Neural cell (in vitro differentiated cells): Measurements from ENCODE around the gene KDM4E. TPM values are rescaled to one million over a fixed set of nuclear protein-coding genes. Genes with fewer than 3 reads are reported as not detected.

Experiments used
- H2AFZ ChIP-seq: fragments of 200-600, 300-800 bp; sonication (generic), shearing (Covaris generic); 2 replicates; pipeline ENCODE4 v1.6.0; 2014; ENCODE audit warnings: low read depth, mild to moderate bottlenecking, antibody characterized with exemption, low read length, moderate library complexity
- H3F3A ChIP-seq: fragments of 200-600 bp; shearing (Covaris generic); 2 replicates; pipeline ENCODE4 v1.6.1; 2016; ENCODE audit warnings: mild to moderate bottlenecking, moderate library complexity, mixed read lengths, antibody characterized with exemption, low read length; ENCODE audit not compliant: insufficient read depth, poor library complexity, severe bottlenecking
- H3K27ac ChIP-seq: fragments of 200-600, 300-800 bp; sonication (generic), shearing (Covaris generic); 2 replicates; pipeline ENCODE4 v1.5.1; 2014; ENCODE audit warnings: mild to moderate bottlenecking, low read length, moderate library complexity
- H3K27me3 ChIP-seq: fragments of 300-800, 200-600 bp; sonication (generic), shearing (Covaris generic); 2 replicates; pipeline ENCODE4 v1.6.0; 2014; ENCODE audit warnings: mild to moderate bottlenecking, low read depth, low read length, moderate library complexity; ENCODE audit not compliant: insufficient read depth
- H3K36me3 ChIP-seq: fragments of 300-800, 200-600 bp; sonication (generic), shearing (Covaris generic); 2 replicates; pipeline ENCODE4 v1.5.1; 2014; ENCODE audit warnings: mild to moderate bottlenecking, antibody characterized with exemption, low read length, moderate library complexity; ENCODE audit not compliant: insufficient read depth
- H3K4me2 ChIP-seq: fragments of 300-800, 200-600 bp; sonication (generic), shearing (Covaris generic); 2 replicates; pipeline ENCODE4 v1.6.0; 2014; ENCODE audit warnings: mild to moderate bottlenecking, low read length
- H3K4me3 ChIP-seq: fragments of 300-800, 200-600 bp; sonication (generic), shearing (Covaris generic); 2 replicates; pipeline ENCODE4 v1.5.1; 2014; ENCODE audit warnings: mild to moderate bottlenecking, low read length, moderate library complexity
- H3K79me2 ChIP-seq: fragments of 200-600 bp; shearing (Covaris generic); replicated peaks from 2 replicates; pipeline ENCODE4 v1.6.0; 2014; ENCODE audit warnings: mild to moderate bottlenecking, low read length, moderate library complexity; ENCODE audit not compliant: insufficient read depth
- H3K9ac ChIP-seq: fragments of 300-800, 200-600 bp; sonication (generic), shearing (Covaris generic); 2 replicates; pipeline ENCODE4 v1.6.1; 2016; ENCODE audit warnings: mild to moderate bottlenecking, low read length, mixed read lengths
- H3K9me2 ChIP-seq: fragments of 200-600 bp; shearing (Covaris generic); 2 replicates; pipeline ENCODE4 v1.6.1; 2016; ENCODE audit warnings: mild to moderate bottlenecking, low read length, mixed read lengths; ENCODE audit not compliant: insufficient read depth
- H3K9me3 ChIP-seq: fragments of 200-600, 300-800 bp; sonication (generic), shearing (Covaris generic); 2 replicates; pipeline ENCODE4 v1.6.1; 2016; ENCODE audit warnings: mild to moderate bottlenecking, mixed run types, low read length, moderate library complexity, mixed read lengths
- H4K20me1 ChIP-seq: fragments of 200-600 bp; shearing (Covaris generic); 2 replicates; pipeline ENCODE4 v1.6.1; 2016; ENCODE audit warnings: mild to moderate bottlenecking, mixed run types; ENCODE audit not compliant: insufficient read depth
- CTCF ChIP-seq: fragments of 450-650 bp; IDR thresholded peaks from 2 replicates; pipeline ENCODE4 v1.5.1; 2014; ENCODE audit warnings: antibody characterized with exemption, mild to moderate bottlenecking, moderate library complexity; ENCODE audit not compliant: poor library complexity, severe bottlenecking
- EP300 ChIP-seq: fragments of 450-650 bp; conservative IDR thresholded peaks from 2 replicates; pipeline ENCODE4 v1.6.1; 2014; ENCODE audit warnings: antibody characterized with exemption, mild to moderate bottlenecking, moderate library complexity; ENCODE audit not compliant: poor library complexity, severe bottlenecking
- EZH2 ChIP-seq: fragments of 200-600, 300-800 bp; shearing (Covaris generic), sonication (generic); IDR thresholded peaks from 2 replicates; pipeline ENCODE4 v1.6.1; 2014; ENCODE audit warnings: antibody characterized with exemption, low read length, borderline replicate concordance, mild to moderate bottlenecking; ENCODE audit not compliant: insufficient read depth, poor library complexity, severe bottlenecking
- MXI1 ChIP-seq: fragments of 450-650 bp; conservative IDR thresholded peaks from 2 replicates; pipeline ENCODE4 v1.6.1; 2014; ENCODE audit warnings: antibody characterized with exemption, mild to moderate bottlenecking; ENCODE audit not compliant: poor library complexity, severe bottlenecking
- POLR2AphosphoS5 ChIP-seq: IDR thresholded peaks from 2 replicates; pipeline ENCODE4 v1.6.1; 2012
- RAD21 ChIP-seq: fragments of 450-650 bp; conservative IDR thresholded peaks from 2 replicates; pipeline ENCODE4 v1.6.1; 2014; ENCODE audit warnings: antibody characterized with exemption, mild to moderate bottlenecking, moderate library complexity
- REST ChIP-seq: IDR thresholded peaks from 2 replicates; pipeline ENCODE4 v1.6.1; 2012; ENCODE audit warnings: borderline replicate concordance
- SMC3 ChIP-seq: fragments of 450-650 bp; conservative IDR thresholded peaks from 2 replicates; pipeline ENCODE4 v1.6.1; 2014; ENCODE audit warnings: antibody characterized with exemption, mild to moderate bottlenecking, moderate library complexity; ENCODE audit not compliant: poor library complexity
- TAF1 ChIP-seq: IDR thresholded peaks from 2 replicates; pipeline ENCODE4 v1.6.1; 2012; ENCODE audit warnings: low read depth
- polyA plus RNA-seq: library from polyadenylated mRNA; depleted of rRNA; stranded (reverse); fragments of >200 nt; gene quantifications from 2 replicates; pipeline ENCODE4 v1.2.3, GENCODE V29; 2014

Gene KDM4E
- polyA plus RNA-seq, 1 donor from 2014 or later = not detected

DNA sequence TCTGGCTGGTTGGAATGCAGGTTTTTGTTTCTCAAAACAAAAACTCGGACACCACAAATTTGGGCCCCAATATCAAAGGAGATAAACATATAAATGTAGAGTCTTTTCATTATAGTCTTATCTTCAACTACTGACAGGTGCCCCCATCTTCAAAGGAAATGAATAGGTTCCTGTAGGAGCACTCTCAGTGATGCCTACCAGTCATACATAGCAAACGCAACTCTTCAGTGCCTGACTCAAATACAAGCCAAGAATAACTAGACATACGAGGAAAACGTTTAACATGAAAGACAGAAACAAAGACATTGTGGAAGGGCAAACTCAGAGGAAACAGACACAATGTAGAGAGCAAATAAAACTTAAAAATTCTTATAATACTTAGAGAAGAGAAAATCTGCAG is 37.7 kb upstream of the KDM4E start:
- H3K27me3 ChIP-seq = no peaks in the 10 kb centered on the region

DNA sequence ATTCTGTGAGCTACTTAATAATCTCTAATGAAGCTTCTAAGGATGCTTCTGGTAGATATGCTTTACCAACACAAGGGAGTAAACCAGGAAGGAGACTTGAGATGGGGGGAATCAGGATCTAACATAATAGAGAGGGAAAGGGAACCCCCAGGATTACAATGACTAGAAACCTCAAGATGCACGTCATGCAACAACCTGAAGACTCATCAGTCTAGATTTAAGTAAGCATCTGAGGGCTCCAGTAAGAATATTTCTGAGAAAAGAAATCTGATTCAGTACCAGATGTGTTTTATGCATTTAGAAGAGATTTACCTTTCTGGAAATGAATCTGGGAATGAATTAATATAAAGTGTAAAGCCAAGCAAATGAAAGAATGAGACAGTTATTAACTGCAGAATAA is 36.3 kb upstream of the KDM4E start:
- Histone ChIP-seq H3K4me2 (no peak overlapping the region), H2AFZ (no peak overlapping the region), H3K27me3 (no peaks in the 10 kb centered on the region), H3K4me3 (no peak overlapping the region), H4K20me1 (no peaks in the 10 kb centered on the region), H3F3A (no peaks in the 10 kb centered on the region), H3K27ac (no peak overlapping the region), H3K9me3 (no peaks in the 10 kb centered on the region), H3K79me2 (no peaks in the 10 kb centered on the region), H3K9me2 (no peaks in the 10 kb centered on the region), H3K9ac (no peak overlapping the region), H3K36me3 (no peaks in the 10 kb centered on the region)
- no peak for TF ChIP-seq EZH2
- no peak for TF ChIP-seq POLR2AphosphoS5
- TF ChIP-seq REST = no peak
- TF ChIP-seq MXI1 = no peak
- TF ChIP-seq SMC3 = no peak
- TF ChIP-seq RAD21 = no peak
- no peak for TF ChIP-seq TAF1

More for the DNA sequence above, 37.7 kb upstream of the KDM4E start:
- Histone ChIP-seq H3K4me3 (no peak overlapping the region), H3F3A (no peaks in the 10 kb centered on the region), H2AFZ (no peak overlapping the region), H3K36me3 (no peaks in the 10 kb centered on the region), H3K9me3 (no peaks in the 10 kb centered on the region), H3K9me2 (no peaks in the 10 kb centered on the region), H3K27ac (no peak overlapping the region), H3K79me2 (no peaks in the 10 kb centered on the region), H3K4me2 (no peak overlapping the region), H3K9ac (no peak overlapping the region), H4K20me1 (no peaks in the 10 kb centered on the region)
- TF ChIP-seq RAD21 = no peak
- no peak for TF ChIP-seq SMC3
- TF ChIP-seq CTCF = no peak
- TF ChIP-seq TAF1 = no peak
- no peak for TF ChIP-seq EP300
- TF ChIP-seq REST = no peak
- TF ChIP-seq EZH2 = no peak
- TF ChIP-seq POLR2AphosphoS5 = no peak
- TF ChIP-seq MXI1 = no peak
